Mesangial cell (primary cell): ENCODE data around the gene IFI27L1. TPM values are rescaled to one million over a fixed set of nuclear protein-coding genes. Genes with fewer than 3 reads are reported as not detected.

Experiments used
- total RNA-seq: library from RNA; depleted of rRNA; stranded (reverse); fragments of >200 nt; gene quantifications from 2 replicates; pipeline ENCODE4 v1.2.3, GENCODE V29; 2015

Gene IFI27L1
- 15.0 and 22.0 TPM in 2 replicates for total RNA-seq

GRCh38 chr14:94080621-94081385 lies at the start of gene IFI27L1, which contains the start of gene DDX24:
IFI27L1 (plus strand) TSS chr14:94081310; CDS start chr14:94096938, 15,628 bp downstream.
DDX24 (minus strand) TSS chr14:94081202; CDS start chr14:94079742, 1,460 bp downstream.

GRCh38 chr14:94110552-94111181 lies 29.6 kb downstream of the IFI27L1 start, which contains the start of gene IFI27:
IFI27 (plus strand) TSS chr14:94110736.

GRCh38 chr14:94129111-94129757 lies 48.1 kb downstream of the IFI27L1 start, which contains the start of gene IFI27L2:
IFI27L2 (minus strand) TSS chr14:94129604; CDS start chr14:94129564, 40 bp downstream.

Other genes starting within 250 kb of the IFI27L1 start
- gene FAM181A, start 154.0 kb upstream of the IFI27L1 start, total RNA-seq = not detected in 2 replicates
- gene ASB2, start 104.7 kb upstream of the IFI27L1 start, total RNA-seq = 0.13 and 0.16 TPM in 2 replicates
- not detected in 2 replicates for gene CCDC197, start 84.0 kb upstream of the IFI27L1 start, total RNA-seq
- 3.7 and 4.1 TPM in 2 replicates for gene OTUB2, start 55.0 kb upstream of the IFI27L1 start, total RNA-seq
- 57.3 and 92.7 TPM in 2 replicates for gene DDX24, start 108 bp upstream of the IFI27L1 start, total RNA-seq
- gene IFI27, start 29.4 kb downstream of the IFI27L1 start, total RNA-seq = 2.3 and 3.8 TPM in 2 replicates
- 150 and 213 TPM in 2 replicates for gene IFI27L2, start 48.3 kb downstream of the IFI27L1 start, total RNA-seq
- gene PPP4R4, start 93.0 kb downstream of the IFI27L1 start, total RNA-seq = 0.16 and 0.38 TPM in 2 replicates
- not detected in 2 replicates for gene SERPINA10, start 212.0 kb downstream of the IFI27L1 start, total RNA-seq
- 0.16 TPM in 1 of 2 replicates, not detected in the other for gene SERPINA6, start 242.0 kb downstream of the IFI27L1 start, total RNA-seq